ENCODE results near the gene AK5. TPM values are rescaled to one million over a fixed set of nuclear protein-coding genes. Genes with fewer than 3 reads are reported as not detected.
"Not testable (repeated sequence)": the region's sequence is repeated elsewhere in the genome, so short reads cannot be mapped to it uniquely, and the experiment has no call there.

The AK5 gene
- total RNA-seq, 2 donors from 2014 or later, result not detected

DNA sequence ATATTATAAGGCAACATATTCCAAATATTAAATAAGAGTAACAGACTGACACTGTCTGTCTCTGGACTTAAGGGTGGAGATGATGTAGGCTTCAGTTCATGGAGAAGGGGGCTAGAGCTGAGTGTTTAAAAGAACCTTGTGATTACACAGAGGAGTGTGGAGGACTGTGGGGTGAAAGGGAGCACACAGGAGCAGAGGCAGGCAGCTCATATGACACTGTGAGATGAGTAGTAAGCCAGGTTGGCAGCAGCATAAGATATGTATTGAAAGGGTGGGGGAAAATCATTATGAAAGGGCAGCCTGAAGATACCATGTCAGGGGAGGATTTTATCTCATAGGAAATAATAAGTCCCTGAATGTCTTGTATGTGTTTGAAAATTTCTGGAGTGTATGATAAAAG is 104.5 kb downstream of the AK5 start:
- Mint-ChIP-seq H3K36me3 (ENCODE audit: low read depth) (no peaks in the 10 kb centered on the region), H3K27me3 (no peaks in the 10 kb centered on the region), H3K4me3 (no peak overlapping the region), H3K4me1 (peaks cover 4% of the 10 kb centered on the region), H3K9me3 (no peaks in the 10 kb centered on the region), H3K27ac (no peak overlapping the region)
- ATAC-seq (replicated peaks), result no peak

- no peaks in the 10 kb centered on the region for H3K9me3 Mint-ChIP-seq
- ATAC-seq (replicated peaks), result no peak
- no peaks in the 10 kb centered on the region for H3K27me3 Mint-ChIP-seq
- H3K4me3 Mint-ChIP-seq, result no peak overlapping the region
- H3K4me1 Mint-ChIP-seq, result peaks cover 4% of the 10 kb centered on the region
- H3K36me3 Mint-ChIP-seq (ENCODE audit: low read depth), result no peaks in the 10 kb centered on the region
- H3K27ac Mint-ChIP-seq, result no peak overlapping the region
Observed at GRCh38 chr1:77387553-77387952, 105.7 kb downstream of the AK5 start.

DNA sequence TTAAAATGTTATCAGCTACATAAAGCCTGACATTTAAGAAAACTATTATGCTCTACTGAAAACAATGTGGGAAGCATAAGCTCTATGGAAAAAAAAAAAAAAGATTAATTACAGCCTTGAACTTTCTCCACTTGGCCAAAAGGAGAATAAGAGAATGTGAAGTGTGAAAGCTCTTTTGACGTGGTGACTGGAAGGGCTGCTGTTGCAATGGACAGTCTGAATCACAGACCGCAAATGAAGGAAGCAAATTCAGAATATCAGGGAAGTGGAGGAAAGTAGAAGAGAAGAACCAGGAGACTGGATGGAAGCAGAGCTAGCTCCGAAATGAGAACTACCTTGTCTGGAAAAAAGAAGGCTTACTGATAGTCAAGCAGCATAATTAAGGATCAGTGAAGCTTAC is 106.8 kb downstream of the AK5 start:
- Mint-ChIP-seq H3K9me3 (no peaks in the 10 kb centered on the region), H3K27me3 (no peaks in the 10 kb centered on the region), H3K27ac (no peak overlapping the region), H3K4me3 (no peak overlapping the region), H3K36me3 (ENCODE audit: low read depth) (no peaks in the 10 kb centered on the region), H3K4me1 (peaks cover 4% of the 10 kb centered on the region)
- ATAC-seq (replicated peaks), result no peak

GRCh38 chr1:77392486-77392885 is 110.7 kb downstream of the AK5 start:
- no peaks in the 10 kb centered on the region for H3K36me3 Mint-ChIP-seq (ENCODE audit: low read depth)
- H3K9me3 Mint-ChIP-seq, result peaks cover 3% of the 10 kb centered on the region
- no peak for ATAC-seq (replicated peaks)
- no peak overlapping the region for H3K4me3 Mint-ChIP-seq
- H3K4me1 Mint-ChIP-seq, result peaks cover 4% of the 10 kb centered on the region
- peaks cover 2% of the 10 kb centered on the region for H3K27me3 Mint-ChIP-seq
- H3K27ac Mint-ChIP-seq, result no peak overlapping the region

DNA sequence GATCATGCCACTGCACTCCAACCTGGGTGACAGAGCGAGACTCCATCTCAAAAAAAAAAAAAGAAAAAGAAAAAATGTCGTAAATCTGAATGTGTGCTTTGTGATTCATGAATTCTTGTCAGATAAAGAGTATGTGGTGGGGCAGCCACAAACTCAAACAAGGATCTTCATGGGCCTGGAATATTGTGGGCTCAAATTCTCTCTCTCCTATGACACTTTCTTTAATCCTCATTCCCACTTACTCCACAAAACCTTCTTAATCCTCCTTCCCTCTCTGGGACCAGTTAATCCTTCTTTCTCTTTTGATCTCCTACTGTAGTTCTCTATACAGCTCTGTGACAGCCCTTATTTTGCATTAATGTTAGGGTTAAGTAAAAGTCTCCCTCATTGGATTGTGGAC is 112.3 kb downstream of the AK5 start:
- peaks cover 2% of the 10 kb centered on the region for H3K27me3 Mint-ChIP-seq
- no peak overlapping the region for H3K27ac Mint-ChIP-seq
- no peaks in the 10 kb centered on the region for H3K4me1 Mint-ChIP-seq
- no peaks in the 10 kb centered on the region for H3K36me3 Mint-ChIP-seq (ENCODE audit: low read depth)
- no peak for ATAC-seq (replicated peaks)
- H3K9me3 Mint-ChIP-seq, result peaks cover 3% of the 10 kb centered on the region
- H3K4me3 Mint-ChIP-seq, result no peak overlapping the region

DNA sequence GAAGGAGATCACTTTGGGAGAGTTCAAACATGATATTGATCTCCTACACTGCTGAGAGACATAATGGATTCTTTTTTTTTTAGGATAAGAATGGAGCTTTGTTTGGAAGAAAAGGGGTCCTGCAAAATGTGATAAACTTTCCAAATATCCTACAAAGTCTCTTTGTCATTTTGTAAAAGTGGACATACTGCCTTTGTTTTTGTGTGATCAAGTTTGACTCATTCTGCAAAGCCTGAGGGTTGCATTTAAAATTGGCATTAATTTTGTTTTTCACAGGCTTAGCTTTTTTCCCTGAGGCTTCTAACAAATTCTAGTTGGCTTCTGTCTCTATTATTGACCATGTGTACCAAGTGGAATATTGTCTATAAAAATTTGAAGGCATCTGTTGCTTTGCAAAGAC is 113.2 kb downstream of the AK5 start:
- Mint-ChIP-seq H3K9me3 (peaks cover 3% of the 10 kb centered on the region), H3K4me1 (no peaks in the 10 kb centered on the region), H3K27ac (no peak overlapping the region), H3K27me3 (peaks cover 2% of the 10 kb centered on the region), H3K4me3 (no peak overlapping the region), H3K36me3 (ENCODE audit: low read depth) (no peaks in the 10 kb centered on the region)
- no peak for ATAC-seq (replicated peaks)

DNA sequence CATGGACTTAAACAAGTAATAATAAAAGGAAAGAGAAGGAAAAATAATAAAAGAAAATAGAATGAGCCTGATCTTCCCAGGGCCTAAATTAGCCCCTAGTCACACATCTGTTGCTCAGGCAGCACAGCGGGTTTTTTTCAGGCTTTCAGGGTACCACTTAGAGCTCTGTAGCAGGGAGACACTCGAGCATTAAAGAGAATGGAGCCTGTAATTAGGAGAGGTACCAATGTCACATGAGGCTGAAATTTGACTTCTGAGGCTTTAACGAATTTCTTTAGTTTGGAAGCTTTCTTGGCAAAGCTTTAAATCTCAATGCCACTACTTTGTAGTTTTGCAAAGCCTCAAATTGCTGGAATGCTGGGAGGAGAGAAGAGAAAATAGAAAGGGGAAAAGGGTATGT is 116.3 kb downstream of the AK5 start:
- no peaks in the 10 kb centered on the region for H3K36me3 Mint-ChIP-seq (ENCODE audit: low read depth)
- no peak overlapping the region for H3K27ac Mint-ChIP-seq
- H3K4me3 Mint-ChIP-seq, result no peak overlapping the region
- no peak for ATAC-seq (replicated peaks)
- peaks cover 3% of the 10 kb centered on the region for H3K9me3 Mint-ChIP-seq
- H3K4me1 Mint-ChIP-seq, result no peaks in the 10 kb centered on the region
- H3K27me3 Mint-ChIP-seq, result peaks cover 2% of the 10 kb centered on the region

DNA sequence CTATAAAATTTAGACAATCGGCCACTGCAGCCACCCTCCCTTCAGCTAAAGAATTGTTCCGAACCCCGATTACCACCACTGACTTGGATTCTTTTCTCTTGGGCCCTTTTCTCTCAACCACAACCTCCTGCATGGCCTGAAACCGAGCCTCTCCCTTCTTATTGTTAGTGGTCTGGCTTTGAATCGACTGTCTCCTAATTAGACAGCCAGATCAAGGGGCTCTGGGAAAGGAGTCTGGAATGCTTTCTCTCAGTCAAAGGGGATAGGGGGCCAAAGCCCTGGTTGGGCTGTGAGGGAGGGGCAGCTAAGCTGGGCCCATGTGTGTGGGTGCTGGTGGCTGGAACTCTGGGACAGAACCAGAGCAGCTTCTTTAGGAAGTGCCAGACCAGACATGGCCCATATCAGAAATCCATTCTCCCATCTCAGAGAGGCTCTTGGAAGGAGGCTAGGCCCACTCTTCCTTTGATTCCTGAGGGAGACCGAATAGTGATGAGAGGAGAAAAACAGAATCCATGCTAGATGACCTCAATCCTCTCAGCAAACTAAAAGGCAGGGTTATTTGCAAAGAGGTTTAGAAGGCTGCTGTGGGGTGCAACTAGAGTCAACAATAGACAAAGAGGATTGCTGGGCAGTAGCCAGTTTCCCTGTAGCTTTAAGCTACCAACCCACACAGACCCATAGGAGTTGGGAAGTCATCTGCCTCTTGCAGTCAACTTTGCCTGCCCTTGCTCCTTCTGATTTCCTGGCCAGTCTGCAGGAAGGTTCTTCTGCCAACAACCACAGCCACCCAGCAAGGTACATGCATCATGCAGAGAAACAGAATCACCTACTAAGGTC is 117.6 kb downstream of the AK5 start:
- no peak overlapping the region for H3K27ac Mint-ChIP-seq
- no peaks in the 10 kb centered on the region for H3K27me3 Mint-ChIP-seq
- no peak for ATAC-seq (replicated peaks)
- no peaks in the 10 kb centered on the region for H3K36me3 Mint-ChIP-seq (ENCODE audit: low read depth)
- no peak overlapping the region for H3K4me3 Mint-ChIP-seq
- no peaks in the 10 kb centered on the region for H3K4me1 Mint-ChIP-seq
- H3K9me3 Mint-ChIP-seq, result no peaks in the 10 kb centered on the region

DNA sequence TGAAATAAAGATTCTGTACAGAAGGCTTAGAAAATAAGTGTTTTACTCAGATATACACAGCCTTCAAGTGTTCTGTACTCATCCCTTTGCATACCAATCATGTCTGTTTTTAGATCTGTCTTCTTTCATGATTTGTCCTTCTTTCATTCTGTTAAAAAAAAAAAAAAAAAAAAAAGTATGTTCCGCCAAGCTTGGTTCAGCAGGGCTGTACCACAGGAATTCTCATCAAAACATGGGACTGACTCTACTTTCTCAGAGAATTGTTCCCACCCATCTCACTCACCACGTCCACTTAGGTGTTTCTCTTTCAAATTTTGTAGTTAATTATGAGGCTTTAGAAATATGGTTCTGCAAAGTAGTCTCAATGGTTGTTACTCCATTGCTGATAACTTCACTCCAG is 119.0 kb downstream of the AK5 start:
- no peak for ATAC-seq (replicated peaks)
- Mint-ChIP-seq H3K9me3 (no peaks in the 10 kb centered on the region), H3K4me3 (no peak overlapping the region)

DNA sequence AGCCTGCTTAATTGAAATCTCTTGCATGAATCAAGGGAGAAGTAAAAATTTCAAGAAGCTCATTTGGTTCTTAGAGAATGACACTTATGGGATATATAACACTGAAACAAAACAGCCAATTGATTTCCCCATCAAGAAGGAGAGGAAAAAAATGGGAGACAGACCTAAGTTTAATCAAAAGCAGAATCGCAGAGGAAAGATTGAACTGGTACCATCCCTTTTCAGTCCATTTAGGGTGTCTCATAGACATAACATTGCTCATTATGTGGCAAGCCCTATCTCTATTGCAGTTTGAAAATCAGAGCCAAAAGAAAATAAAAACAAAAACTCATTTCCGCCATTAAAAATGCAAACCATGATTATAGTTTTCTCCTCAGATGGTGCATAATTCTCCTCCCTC is 119.6 kb downstream of the AK5 start:
- H3K27me3 Mint-ChIP-seq, result no peaks in the 10 kb centered on the region
- no peaks in the 10 kb centered on the region for H3K36me3 Mint-ChIP-seq (ENCODE audit: low read depth)
- H3K4me3 Mint-ChIP-seq, result no peak overlapping the region
- no peak overlapping the region for H3K27ac Mint-ChIP-seq
- no peaks in the 10 kb centered on the region for H3K9me3 Mint-ChIP-seq
- ATAC-seq (replicated peaks), result no peak
- H3K4me1 Mint-ChIP-seq, result no peaks in the 10 kb centered on the region

More for the DNA sequence above, 119.0 kb downstream of the AK5 start:
- no peak overlapping the region for H3K27ac Mint-ChIP-seq
- no peaks in the 10 kb centered on the region for H3K4me1 Mint-ChIP-seq
- no peaks in the 10 kb centered on the region for H3K27me3 Mint-ChIP-seq
- H3K36me3 Mint-ChIP-seq (ENCODE audit: low read depth), result no peaks in the 10 kb centered on the region

- Mint-ChIP-seq H3K27ac (no peak overlapping the region), H3K4me1 (no peaks in the 10 kb centered on the region), H3K36me3 (ENCODE audit: low read depth) (no peaks in the 10 kb centered on the region), H3K4me3 (no peak overlapping the region), H3K27me3 (no peaks in the 10 kb centered on the region), H3K9me3 (peaks cover 9% of the 10 kb centered on the region)
- ATAC-seq (replicated peaks), result no peak
Observed at GRCh38 chr1:77405186-77405585, 123.4 kb downstream of the AK5 start.

DNA sequence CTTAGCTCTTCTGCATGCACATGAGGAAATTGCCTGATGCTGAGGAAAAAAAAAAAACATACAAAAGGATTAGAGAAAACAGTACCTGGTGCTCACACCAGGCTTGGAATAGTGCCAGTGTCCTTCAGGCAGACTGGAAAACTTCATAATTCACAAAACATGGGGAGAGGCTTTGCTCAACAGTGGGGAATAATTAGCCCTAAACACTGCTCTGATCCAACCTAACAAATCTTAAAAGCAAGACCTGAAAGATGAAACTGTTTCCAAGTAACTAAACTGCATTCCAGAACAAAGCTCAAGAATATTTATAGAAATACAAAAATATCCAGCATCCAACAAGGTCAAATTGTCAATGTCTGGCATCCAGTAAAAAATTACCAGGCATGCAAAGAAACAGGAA is 124.8 kb downstream of the AK5 start:
- H3K27me3 Mint-ChIP-seq, result no peaks in the 10 kb centered on the region
- H3K27ac Mint-ChIP-seq, result no peak overlapping the region
- no peak overlapping the region for H3K4me3 Mint-ChIP-seq
- ATAC-seq (replicated peaks), result no peak
- H3K9me3 Mint-ChIP-seq, result peaks cover 9% of the 10 kb centered on the region
- H3K4me1 Mint-ChIP-seq, result no peaks in the 10 kb centered on the region
- H3K36me3 Mint-ChIP-seq (ENCODE audit: low read depth), result no peaks in the 10 kb centered on the region

GRCh38 chr1:77407738-77408375 is 126.0 kb downstream of the AK5 start:
- Mint-ChIP-seq H3K27ac (no peak overlapping the region), H3K36me3 (ENCODE audit: low read depth) (no peaks in the 10 kb centered on the region), H3K9me3 (peaks cover 9% of the 10 kb centered on the region), H3K27me3 (no peaks in the 10 kb centered on the region), H3K4me1 (peaks cover under 1% of the 10 kb centered on the region), H3K4me3 (no peak overlapping the region)
- ATAC-seq (replicated peaks), result no peak

- not testable (repeated sequence) for H3K4me3 Mint-ChIP-seq; H3K36me3 Mint-ChIP-seq (ENCODE audit: low read depth); H3K27ac Mint-ChIP-seq; H3K27me3 Mint-ChIP-seq; H3K9me3 Mint-ChIP-seq; ATAC-seq (replicated peaks)
- peaks cover 12% of the 10 kb centered on the region for H3K4me1 Mint-ChIP-seq
Observed at GRCh38 chr1:77408933-77409332, 127.1 kb downstream of the AK5 start.

DNA sequence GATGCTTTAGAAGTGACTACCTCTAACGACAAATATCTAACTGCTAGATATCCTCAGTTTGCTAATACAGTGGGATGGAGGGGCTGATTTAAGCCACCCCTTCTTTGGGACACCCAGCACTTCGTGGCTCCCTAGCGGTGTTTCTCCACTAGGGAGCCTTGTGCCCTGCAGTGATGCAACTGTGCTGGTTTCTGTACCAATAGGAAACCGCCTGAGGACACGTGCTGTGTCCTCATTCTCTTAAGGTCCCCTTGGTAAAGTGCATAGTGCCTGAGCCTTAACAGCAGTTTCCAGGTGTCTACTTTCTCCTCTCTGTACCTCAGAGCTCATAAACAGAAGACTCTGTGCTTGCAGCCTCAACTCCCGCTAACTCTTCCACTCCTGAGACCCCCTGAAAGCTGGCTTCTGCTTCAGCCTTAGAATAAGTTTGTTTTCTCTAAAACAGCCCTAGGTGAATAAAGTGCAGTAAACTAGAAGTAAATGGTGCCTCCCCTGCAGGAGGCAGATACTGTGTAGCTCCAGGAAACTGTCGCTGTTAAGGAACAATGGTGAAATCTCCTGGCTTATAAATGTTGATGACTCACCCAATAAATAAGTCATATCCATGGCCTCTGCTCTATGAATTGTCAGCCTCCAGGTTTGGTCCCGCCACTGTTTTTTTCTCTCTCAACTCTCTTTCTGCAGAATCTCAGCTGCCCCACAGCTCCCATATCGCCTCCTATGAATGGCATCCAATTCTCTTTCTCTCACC is 130.4 kb downstream of the AK5 start:
- no peak overlapping the region for H3K4me3 Mint-ChIP-seq
- H3K36me3 Mint-ChIP-seq (ENCODE audit: low read depth), result no peaks in the 10 kb centered on the region
- H3K27me3 Mint-ChIP-seq, result no peaks in the 10 kb centered on the region
- peaks cover 12% of the 10 kb centered on the region for H3K4me1 Mint-ChIP-seq
- peaks cover 9% of the 10 kb centered on the region for H3K9me3 Mint-ChIP-seq
- no peak for ATAC-seq (replicated peaks)
- no peak overlapping the region for H3K27ac Mint-ChIP-seq
